Measurements from ENCODE around the gene TIMM10B. TPM values are rescaled to one million over a fixed set of nuclear protein-coding genes. Genes with fewer than 3 reads are reported as not detected.

TIMM10B gene
- total RNA-seq, 1 donor from 2014 or later, result 27.4 TPM

GRCh38 chr11:6473451-6474412 is 7.6 kb upstream of the TIMM10B start, which contains the start of gene TRIM3:
Gene TRIM3 (minus strand): TSS chr11:6473941. CDS start chr11:6465695, 8,246 bp downstream.
- Mint-ChIP-seq H3K9me3 (ENCODE audit: low read depth) (no peaks in the 10 kb centered on the region), H3K4me3 (ENCODE audit: unreplicated experiment) (peak within 1 kb of the TSS; percentile 92), H3K27me3 (ENCODE audit: low read depth) (no peaks in the 10 kb centered on the region), H3K36me3 (ENCODE audit: low read depth) (peaks cover 11% of the 10 kb centered on the region), H3K27ac (ENCODE audit: unreplicated experiment) (peak within 1 kb of the TSS; percentile 96), H3K4me1 (ENCODE audit: low read depth) (peaks cover 33% of the 10 kb centered on the region)
- DNase-seq (ENCODE audit: low spot score), result peak; percentile 95
- TF ChIP-seq CTCF (IDR thresholded peaks at IDR 0.05), result peak; percentile 78

- peak; percentile 50 for TF ChIP-seq CTCF (IDR thresholded peaks at IDR 0.05)
- peaks cover 11% of the 10 kb centered on the region for H3K36me3 Mint-ChIP-seq (ENCODE audit: low read depth)
- peak overlapping the region; percentile 96 for H3K27ac Mint-ChIP-seq (ENCODE audit: unreplicated experiment)
- H3K27me3 Mint-ChIP-seq (ENCODE audit: low read depth), result no peaks in the 10 kb centered on the region
- peak overlapping the region; percentile 80 for H3K4me3 Mint-ChIP-seq (ENCODE audit: unreplicated experiment)
- no peak for DNase-seq (ENCODE audit: low spot score)
- H3K9me3 Mint-ChIP-seq (ENCODE audit: low read depth), result no peaks in the 10 kb centered on the region
- H3K4me1 Mint-ChIP-seq (ENCODE audit: low read depth), result peaks cover 38% of the 10 kb centered on the region
Measured at GRCh38 chr11:6474413-6474792, 6.9 kb upstream of the TIMM10B start.

- peak overlapping the region; percentile 80 for H3K4me3 Mint-ChIP-seq (ENCODE audit: unreplicated experiment)
- no peak for DNase-seq (ENCODE audit: low spot score)
Measured at GRCh38 chr11:6474806-6475500, 6.3 kb upstream of the TIMM10B start.

GRCh38 chr11:6475936-6476335 is 5.4 kb upstream of the TIMM10B start:
- Mint-ChIP-seq H3K4me3 (ENCODE audit: unreplicated experiment) (no peak overlapping the region), H3K27me3 (ENCODE audit: low read depth) (no peaks in the 10 kb centered on the region), H3K27ac (ENCODE audit: unreplicated experiment) (peak overlapping the region; percentile 74), H3K9me3 (ENCODE audit: low read depth) (no peaks in the 10 kb centered on the region), H3K36me3 (ENCODE audit: low read depth) (peaks cover 11% of the 10 kb centered on the region), H3K4me1 (ENCODE audit: low read depth) (peaks cover 53% of the 10 kb centered on the region)
- no peak for TF ChIP-seq CTCF (IDR thresholded peaks at IDR 0.05)
- DNase-seq (ENCODE audit: low spot score), result no peak

More at GRCh38 chr11:6474806-6475500, 6.3 kb upstream of the TIMM10B start:
- no peak for TF ChIP-seq CTCF (IDR thresholded peaks at IDR 0.05)
- Mint-ChIP-seq H3K4me1 (ENCODE audit: low read depth) (peaks cover 43% of the 10 kb centered on the region), H3K27me3 (ENCODE audit: low read depth) (no peaks in the 10 kb centered on the region), H3K9me3 (ENCODE audit: low read depth) (no peaks in the 10 kb centered on the region), H3K27ac (ENCODE audit: unreplicated experiment) (peak overlapping the region; percentile 96), H3K36me3 (ENCODE audit: low read depth) (peaks cover 11% of the 10 kb centered on the region)

GRCh38 chr11:6476571-6476970 is 4.7 kb upstream of the TIMM10B start:
- no peak for TF ChIP-seq CTCF (IDR thresholded peaks at IDR 0.05)
- H3K27ac Mint-ChIP-seq (ENCODE audit: unreplicated experiment), result peak overlapping the region; percentile 79
- H3K9me3 Mint-ChIP-seq (ENCODE audit: low read depth), result no peaks in the 10 kb centered on the region
- H3K27me3 Mint-ChIP-seq (ENCODE audit: low read depth), result no peaks in the 10 kb centered on the region
- DNase-seq (ENCODE audit: low spot score), result no peak
- H3K4me3 Mint-ChIP-seq (ENCODE audit: unreplicated experiment), result no peak overlapping the region
- peaks cover 11% of the 10 kb centered on the region for H3K36me3 Mint-ChIP-seq (ENCODE audit: low read depth)
- peaks cover 53% of the 10 kb centered on the region for H3K4me1 Mint-ChIP-seq (ENCODE audit: low read depth)
